SJSA1 (cell line): ENCODE results near the gene CATSPERD. TPM values are rescaled to one million over a fixed set of nuclear protein-coding genes. Genes with fewer than 3 reads are reported as not detected.
"Not testable (repeated sequence)": the region's sequence is repeated elsewhere in the genome, so short reads cannot be mapped to it uniquely, and the experiment has no call there.

ENCODE experiments used
- DNase-seq, 2 experiments: peaks; one replicate each; pipeline ENCODE4 v3.0.0-alpha.2; 2015 to 2020; ENCODE audit warnings: low spot score in 2 of 2, low read depth in 1 of 2
- H3K27ac ChIP-seq: fragments of 250-450 bp; sonication (Bioruptor Pico); 2 replicates; pipeline ENCODE4 v1.5.1; 2020; ENCODE audit warnings: mild to moderate bottlenecking, moderate library complexity
- H3K27me3 ChIP-seq: fragments of 250-450 bp; sonication (Bioruptor Pico); replicated peaks from 2 replicates; pipeline ENCODE4 v1.5.1; 2020; ENCODE audit warnings: mild to moderate bottlenecking, moderate library complexity
- H3K36me3 ChIP-seq: fragments of 250-450 bp; sonication (Bioruptor Pico); 2 replicates; pipeline ENCODE4 v1.5.1; 2020; ENCODE audit warnings: mild to moderate bottlenecking
- H3K4me1 ChIP-seq: fragments of 250-450 bp; sonication (Bioruptor Pico); replicated peaks from 2 replicates; pipeline ENCODE4 v1.6.1; 2021; ENCODE audit warnings: mild to moderate bottlenecking
- H3K4me3 ChIP-seq: fragments of 250-450 bp; sonication (Bioruptor Pico); 2 replicates; pipeline ENCODE4 v1.5.1; 2020; ENCODE audit warnings: mild to moderate bottlenecking
- H3K9me3 ChIP-seq: fragments of 250-450 bp; sonication (Bioruptor Pico); replicated peaks from 2 replicates; pipeline ENCODE4 v1.5.1; 2020; ENCODE audit warnings: mild to moderate bottlenecking
- total RNA-seq: library from RNA; depleted of rRNA; stranded (reverse); fragments of >200 nt; shearing (Covaris generic); gene quantifications from 2 replicates; pipeline ENCODE4 v1.2.3, GENCODE V29; 2014

Gene CATSPERD
- total RNA-seq, 1 experiment from 2014 or later, result not detected

GRCh38 chr19:5680084-5680436, 40.4 kb upstream of the CATSPERD start:
- H3K9me3 ChIP-seq, result no peaks in the 10 kb centered on the region
- peak overlapping the region; percentile 63 for H3K4me3 ChIP-seq
- H3K4me1 ChIP-seq, result peaks cover 13% of the 10 kb centered on the region
- peaks cover 3% of the 10 kb centered on the region; the same call in 1 of the 2 replicates for H3K36me3 ChIP-seq
- H3K27me3 ChIP-seq, result no peaks in the 10 kb centered on the region
- peak overlapping the region; percentile 56 for H3K27ac ChIP-seq
- DNase-seq, result no peak

- H3K4me1 ChIP-seq, result peaks cover 13% of the 10 kb centered on the region
- no peaks in the 10 kb centered on the region for H3K27me3 ChIP-seq
- peak within 1 kb of the TSS; percentile 63 for H3K4me3 ChIP-seq
- H3K27ac ChIP-seq, result peak within 1 kb of the TSS; percentile 56
- H3K9me3 ChIP-seq, result no peaks in the 10 kb centered on the region
- DNase-seq, result peak; percentile 99
- H3K36me3 ChIP-seq, result peaks cover 3% of the 10 kb centered on the region; the same call in 1 of the 2 replicates
Observed at GRCh38 chr19:5680437-5681368, 39.7 kb upstream of the CATSPERD start, which contains the start of the genes HSD11B1L and MICOS13. HSD11B1L (plus strand) TSS chr19:5681027; CDS start chr19:5684833, 3,806 bp downstream. MICOS13 (minus strand) TSS chr19:5680516; CDS start chr19:5680486, 30 bp downstream.

- Histone ChIP-seq H3K4me3 (peak overlapping the region; percentile 63), H3K27ac (no peak overlapping the region), H3K27me3 (no peaks in the 10 kb centered on the region), H3K9me3 (no peaks in the 10 kb centered on the region), H3K4me1 (peaks cover 14% of the 10 kb centered on the region), H3K36me3 (peaks cover 3% of the 10 kb centered on the region; the same call in 1 of the 2 replicates)
- DNase-seq, result no peak
Observed at GRCh38 chr19:5681391-5682106, 38.9 kb upstream of the CATSPERD start.

DNA sequence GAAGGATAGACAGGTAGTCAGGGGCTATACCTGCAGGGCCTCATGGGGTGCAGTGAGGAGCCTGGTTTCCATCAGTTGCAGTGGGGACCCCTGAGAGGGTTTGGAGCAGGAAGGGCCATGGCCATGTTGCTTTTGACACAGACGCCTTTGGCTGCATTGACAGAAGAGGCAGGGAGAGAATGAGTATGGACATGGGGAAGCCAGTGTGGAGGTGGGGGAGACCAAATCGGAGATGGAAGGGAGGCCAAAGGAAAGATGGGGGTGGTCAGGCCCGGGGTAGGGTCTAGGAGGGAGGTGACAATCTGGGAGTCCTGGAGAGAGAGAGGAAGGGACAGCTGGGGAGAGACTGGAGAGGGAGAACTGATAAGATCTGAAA, 38.3 kb upstream of the CATSPERD start:
- Histone ChIP-seq H3K4me1 (peaks cover 20% of the 10 kb centered on the region), H3K36me3 (peaks cover 3% of the 10 kb centered on the region; the same call in 1 of the 2 replicates), H3K27me3 (no peaks in the 10 kb centered on the region), H3K4me3 (no peak overlapping the region), H3K27ac (no peak overlapping the region), H3K9me3 (no peaks in the 10 kb centered on the region)
- DNase-seq, result no peak

DNA sequence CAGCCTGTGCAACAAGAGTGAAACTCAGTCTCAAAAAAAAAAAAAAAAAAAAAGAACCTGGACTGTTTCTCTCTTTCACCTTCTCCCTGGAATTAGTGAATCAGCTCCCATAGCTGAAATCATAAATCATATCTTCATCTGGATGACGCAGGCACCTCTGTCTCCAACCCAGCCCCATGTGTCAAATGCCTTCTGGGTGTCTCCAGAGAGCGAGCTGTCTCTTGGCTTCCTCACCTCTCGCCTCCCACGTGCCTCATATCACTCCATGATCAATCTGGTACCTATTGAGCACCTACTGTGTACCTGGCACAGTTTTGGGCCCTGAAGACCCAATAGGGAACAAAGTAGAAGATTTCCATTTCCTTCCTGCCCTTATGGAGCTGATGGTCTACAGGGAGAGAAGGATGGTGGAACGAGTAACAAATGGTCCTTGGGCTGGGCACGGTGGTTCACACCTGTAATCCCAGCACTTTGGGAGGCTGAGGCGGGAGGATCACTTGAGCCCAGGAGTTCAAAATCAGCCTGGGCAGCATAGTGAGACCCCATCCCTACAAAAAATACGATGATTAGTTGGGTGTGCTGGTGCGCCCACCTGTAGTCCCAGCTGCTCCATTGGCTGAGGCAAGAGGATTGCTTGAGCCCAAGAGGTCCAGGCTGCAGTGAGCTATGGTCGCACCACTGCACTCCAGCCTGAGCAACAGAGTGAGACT, 37.1 kb upstream of the CATSPERD start:
- Histone ChIP-seq H3K27me3 (no peaks in the 10 kb centered on the region), H3K27ac (no peak overlapping the region), H3K4me1 (peaks cover 24% of the 10 kb centered on the region), H3K9me3 (0 out of 2 replicates have a peak, but pooled peaks cover 2% of the 10 kb centered on the region), H3K4me3 (no peak overlapping the region), H3K36me3 (no peaks in the 10 kb centered on the region; the same call in 1 of the 2 replicates)
- no peak for DNase-seq

DNA sequence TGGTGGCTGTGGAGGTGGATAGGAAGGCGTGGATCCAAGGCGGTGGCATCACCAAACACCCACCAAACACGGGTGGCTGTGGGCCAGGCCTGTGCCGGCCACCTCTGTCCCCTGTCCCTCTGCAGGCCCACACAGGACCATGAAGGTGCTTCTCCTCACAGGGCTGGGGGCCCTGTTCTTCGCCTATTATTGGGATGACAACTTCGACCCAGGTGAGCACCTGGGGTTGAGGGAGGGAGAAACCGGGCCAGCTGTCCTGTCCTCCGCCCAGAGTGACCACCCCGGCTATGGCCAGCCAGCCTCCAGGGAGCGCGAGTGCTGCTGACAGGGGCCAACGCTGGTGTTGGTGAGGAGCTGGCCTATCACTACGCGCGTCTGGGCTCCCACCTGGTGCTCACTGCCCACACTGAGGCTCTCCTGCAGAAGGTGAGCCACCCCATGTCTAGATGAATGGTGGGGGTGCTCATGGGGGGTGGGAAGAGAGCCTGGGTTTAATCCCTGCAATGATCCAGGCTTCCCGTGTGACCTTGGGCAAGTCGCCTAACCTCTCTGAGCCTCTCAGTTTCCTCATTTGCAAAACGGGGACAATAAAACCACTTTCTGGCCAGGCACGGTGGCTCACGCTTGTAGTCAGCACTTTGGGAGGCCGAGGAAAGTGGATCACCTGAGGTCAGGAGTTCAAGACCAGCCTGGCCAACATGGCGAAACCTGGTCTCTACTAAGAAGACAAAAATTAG, 35.6 kb upstream of the CATSPERD start:
- Histone ChIP-seq H3K4me3 (no peak overlapping the region), H3K36me3 (no peaks in the 10 kb centered on the region)
- no peak for DNase-seq

GRCh38 chr19:5686326-5686646, 34.2 kb upstream of the CATSPERD start:
- peaks cover 14% of the 10 kb centered on the region for H3K4me1 ChIP-seq
- H3K27ac ChIP-seq, result no peak overlapping the region
- H3K4me3 ChIP-seq, result peak overlapping the region; percentile 50
- H3K36me3 ChIP-seq, result peaks cover 11% of the 10 kb centered on the region
- H3K9me3 ChIP-seq, result 0 out of 2 replicates have a peak, but pooled peaks cover 2% of the 10 kb centered on the region
- DNase-seq, result no peak
- H3K27me3 ChIP-seq, result no peaks in the 10 kb centered on the region

More for the DNA sequence above, 35.6 kb upstream of the CATSPERD start:
- Histone ChIP-seq H3K9me3 (0 out of 2 replicates have a peak, but pooled peaks cover 2% of the 10 kb centered on the region), H3K4me1 (peaks cover 17% of the 10 kb centered on the region), H3K27ac (no peak overlapping the region), H3K27me3 (no peaks in the 10 kb centered on the region)

- H3K36me3 ChIP-seq, result peaks cover 16% of the 10 kb centered on the region
- DNase-seq, result peak; percentile 96 to 99
- H3K27ac ChIP-seq, result no peak overlapping the region
Observed at GRCh38 chr19:5686647-5687359, 33.6 kb upstream of the CATSPERD start.

DNA sequence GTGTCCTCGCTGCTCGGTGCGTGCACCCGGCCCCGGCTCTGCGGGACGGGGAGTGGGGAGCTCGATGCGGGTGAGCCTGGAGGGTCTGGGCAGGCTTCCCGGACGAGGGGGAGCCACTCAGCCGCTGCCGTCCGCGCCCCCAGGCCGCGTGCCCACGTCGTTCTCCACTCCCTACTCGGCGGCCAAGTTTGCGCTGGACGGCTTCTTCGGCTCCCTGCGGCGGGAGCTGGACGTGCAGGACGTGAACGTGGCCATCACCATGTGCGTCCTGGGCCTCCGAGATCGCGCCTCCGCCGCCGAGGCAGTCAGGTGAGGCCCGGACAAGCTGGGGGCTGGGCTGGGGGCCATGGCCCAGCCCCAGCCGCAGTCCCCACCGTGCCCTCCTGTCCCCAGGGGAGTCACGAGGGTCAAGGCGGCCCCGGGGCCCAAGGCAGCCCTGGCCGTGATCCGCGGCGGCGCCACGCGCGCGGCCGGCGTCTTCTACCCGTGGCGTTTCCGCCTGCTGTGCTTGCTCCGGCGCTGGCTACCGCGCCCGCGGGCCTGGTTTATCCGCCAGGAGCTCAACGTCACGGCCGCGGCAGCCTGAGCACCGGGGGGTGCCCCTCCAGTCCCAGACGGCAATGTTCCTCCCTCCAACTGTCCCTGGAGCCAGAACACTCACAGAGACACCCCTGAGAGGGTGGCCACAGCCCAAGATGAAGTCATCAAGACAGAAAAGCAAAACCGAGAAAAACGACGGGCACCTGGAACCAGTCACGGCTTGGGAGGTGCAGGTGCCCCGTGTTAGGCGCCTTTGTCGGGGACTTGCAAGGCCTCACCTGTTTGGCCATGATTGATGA, 32.9 kb upstream of the CATSPERD start:
- H3K27me3 ChIP-seq, result no peaks in the 10 kb centered on the region
- peak overlapping the region; percentile 50 for H3K4me3 ChIP-seq
- 0 out of 2 replicates have a peak, but pooled peaks cover 2% of the 10 kb centered on the region for H3K9me3 ChIP-seq
- peak in 1 of 2 experiments; percentile 42 for DNase-seq
- H3K36me3 ChIP-seq, result peaks cover 24% of the 10 kb centered on the region
- peaks cover 25% of the 10 kb centered on the region for H3K4me1 ChIP-seq
- H3K27ac ChIP-seq, result no peak overlapping the region

More at GRCh38 chr19:5686647-5687359, 33.6 kb upstream of the CATSPERD start:
- Histone ChIP-seq H3K4me3 (peak overlapping the region; percentile 50), H3K27me3 (no peaks in the 10 kb centered on the region), H3K9me3 (0 out of 2 replicates have a peak, but pooled peaks cover 2% of the 10 kb centered on the region), H3K4me1 (peaks cover 19% of the 10 kb centered on the region)

GRCh38 chr19:5688262-5688881, 32.1 kb upstream of the CATSPERD start:
- DNase-seq, H3K27me3 ChIP-seq, H3K4me3 ChIP-seq, H3K27ac ChIP-seq, H3K9me3 ChIP-seq: not testable (repeated sequence)
- H3K4me1 ChIP-seq, result peaks cover 25% of the 10 kb centered on the region
- peaks cover 32% of the 10 kb centered on the region for H3K36me3 ChIP-seq

GRCh38 chr19:5690125-5690954, 30.1 kb upstream of the CATSPERD start, which contains the start of gene RPL36:
RPL36 (plus strand) TSS chr19:5690295; CDS start chr19:5690508, 213 bp downstream.
- peak within 1 kb of the TSS; percentile 82 for H3K4me3 ChIP-seq
- H3K36me3 ChIP-seq, result peaks cover 52% of the 10 kb centered on the region
- H3K27ac ChIP-seq, result peak within 1 kb of the TSS; percentile 79
- 0 out of 2 replicates have a peak, but pooled peaks cover 2% of the 10 kb centered on the region for H3K9me3 ChIP-seq
- peak; percentile 97 for DNase-seq
- H3K27me3 ChIP-seq, result no peaks in the 10 kb centered on the region
- peaks cover 25% of the 10 kb centered on the region for H3K4me1 ChIP-seq
